H1 (cell line): ENCODE results near the gene VAPB. TPM values are rescaled to one million over a fixed set of nuclear protein-coding genes. Genes with fewer than 3 reads are reported as not detected.

Experiments used
- CTCF ChIA-PET: fragments of 300-600 bp; sonication (Branson Sonifier 250); formaldehyde crosslinking; loops from one replicate; lab custom pipeline; 2021; ENCODE audit not compliant: partially characterized antibody; lab: Charles Lee
- POLR2A ChIA-PET: fragments of 300-600 bp; sonication (Branson Sonifier 250); formaldehyde crosslinking; loops from one replicate; lab custom pipeline; 2021; ENCODE audit warnings: inconsistent platforms; ENCODE audit not compliant: partially characterized antibody; lab: Charles Lee
- DNase-seq, 2 experiments: peaks; one replicate each; pipeline versions ENCODE4 v3.0.0 to v3.0.0-alpha.2; 2010 to 2022; ENCODE audit warnings: low spot score in 2 of 2, low read depth in 1 of 2, mixed read lengths in 1 of 2
- FAIRE-seq: peaks from 2 replicates; lab custom pipeline; 2011; peaks lifted over from hg19 to GRCh38; lab: Jason Lieb, UNC
- H2AFZ ChIP-seq: 2 replicates; pipeline ENCODE4 v1.8.1; 2012; ENCODE audit warnings: low read length, inconsistent platforms
- H2AK5ac ChIP-seq: 2 replicates; pipeline ENCODE4 v1.6.1; 2013; ENCODE audit warnings: low read depth, low read length
- H2BK120ac ChIP-seq: replicated peaks from 2 replicates; pipeline ENCODE3; 2013; ENCODE audit warnings: low read depth, low read length, inconsistent platforms
- H2BK12ac ChIP-seq: 2 replicates; pipeline ENCODE4 v1.6.1; 2013; ENCODE audit warnings: low read depth, low read length
- H2BK15ac ChIP-seq: 2 replicates; pipeline ENCODE4 v1.6.1; 2013; ENCODE audit warnings: low read length
- H2BK20ac ChIP-seq: 2 replicates; pipeline ENCODE4 v1.6.1; 2013; ENCODE audit warnings: low read length
- H2BK5ac ChIP-seq: 2 replicates; pipeline ENCODE4 v1.6.1; 2013; ENCODE audit warnings: low read depth, low read length
- H3K14ac ChIP-seq: 2 replicates; pipeline ENCODE4 v1.6.1; 2013; ENCODE audit warnings: inconsistent platforms; ENCODE audit not compliant: insufficient read length
- H3K18ac ChIP-seq: 2 replicates; pipeline ENCODE4 v1.6.1; 2013; ENCODE audit warnings: low read length; ENCODE audit errors: extremely low read depth
- H3K23ac ChIP-seq: 2 replicates; pipeline ENCODE4 v1.6.1; 2013; ENCODE audit warnings: inconsistent platforms; ENCODE audit not compliant: insufficient read length
- H3K23me2 ChIP-seq: 2 replicates; pipeline ENCODE4 v1.6.1; 2013; ENCODE audit warnings: low read depth, low read length
- H3K27ac ChIP-seq: 2 replicates; pipeline ENCODE4 v1.6.1; 2011; ENCODE audit warnings: low read depth, low read length, inconsistent platforms
- H3K27me3 ChIP-seq, 4 experiments: replicated peaks in 1 of 4; 1 replicate in 1 of 4; 2 replicates in 3 of 4; pipeline versions ENCODE4 v1.6.1 to v1.8.1; 2011 to 2013; ENCODE audit warnings: low read length in 3 of 4, mild to moderate bottlenecking in 3 of 4, inconsistent platforms in 2 of 4, mixed read lengths in 2 of 4, moderate library complexity in 1 of 4; ENCODE audit not compliant: control insufficient read depth in 3 of 4, insufficient read depth in 3 of 4; ENCODE audit errors: extremely low read depth in 1 of 4
- H3K36me3 ChIP-seq, 4 experiments: 2 replicates each; pipeline versions ENCODE4 v1.6.1 to v1.8.1; 2011 to 2013; ENCODE audit warnings: mild to moderate bottlenecking in 4 of 4, low read length in 3 of 4, moderate library complexity in 2 of 4, control low read depth in 1 of 4, inconsistent platforms in 1 of 4; ENCODE audit not compliant: insufficient read depth in 4 of 4, control insufficient read depth in 2 of 4
- H3K4ac ChIP-seq: replicated peaks from 2 replicates; pipeline ENCODE3; 2013; ENCODE audit warnings: low read length, low read depth, mixed read lengths, inconsistent platforms; ENCODE audit not compliant: insufficient read length
- H3K4me1 ChIP-seq, 4 experiments: replicated peaks in 1 of 4; 1 replicate in 1 of 4; 2 replicates in 3 of 4; pipeline versions ENCODE4 v1.6.1 to v1.8.1; 2011 to 2013; ENCODE audit warnings: low read length in 3 of 4, inconsistent platforms in 2 of 4, mixed read lengths in 1 of 4; ENCODE audit not compliant: insufficient read depth in 4 of 4, control insufficient read depth in 3 of 4
- H3K4me2 ChIP-seq, 2 experiments: 2 replicates each; pipeline versions ENCODE4 v1.6.1 to v1.8.1; 2011 to 2013; ENCODE audit warnings: low read depth in 2 of 2, low read length in 2 of 2, control low read depth in 1 of 2, inconsistent platforms in 1 of 2, mild to moderate bottlenecking in 1 of 2; ENCODE audit not compliant: insufficient read depth in 1 of 2
- H3K4me3 ChIP-seq, 4 experiments: fragments of 200-600, 300-600 bp in 1 of 4; sonication (generic), shearing (Covaris generic), sonication (Bioruptor Twin) in 1 of 4; 2 replicates each; pipeline versions ENCODE4 v1.5.1 to v1.8.1; 2011 to 2016; ENCODE audit warnings: low read length in 4 of 4, low read depth in 3 of 4, control low read depth in 2 of 4, inconsistent platforms in 2 of 4, mild to moderate bottlenecking in 2 of 4, mixed read lengths in 1 of 4, moderate library complexity in 1 of 4; ENCODE audit not compliant: insufficient read depth in 2 of 4; ENCODE audit errors: extremely low read depth in 1 of 4
- H3K56ac ChIP-seq: replicated peaks from 2 replicates; pipeline ENCODE3; 2013; ENCODE audit warnings: low read depth, mild to moderate bottlenecking, mixed read lengths, low read length, inconsistent platforms; ENCODE audit not compliant: insufficient read length
- H3K79me1 ChIP-seq: 2 replicates; pipeline ENCODE4 v1.6.1; 2013; ENCODE audit warnings: low read depth, low read length, control low read depth
- H3K79me2 ChIP-seq, 2 experiments: 2 replicates each; pipeline versions ENCODE4 v1.6.1 to v1.8.1; 2012 to 2013; ENCODE audit warnings: low read length in 2 of 2, mild to moderate bottlenecking in 2 of 2, inconsistent platforms in 1 of 2; ENCODE audit not compliant: insufficient read depth in 2 of 2, control insufficient read depth in 1 of 2
- H3K9ac ChIP-seq, 4 experiments: replicated peaks in 1 of 4; 1 replicate in 1 of 4; 2 replicates in 3 of 4; pipeline versions ENCODE4 v1.6.1 to v1.8.1; 2011 to 2013; ENCODE audit warnings: low read depth in 3 of 4, low read length in 3 of 4, control low read depth in 2 of 4, mild to moderate bottlenecking in 2 of 4, moderate library complexity in 2 of 4, inconsistent platforms in 1 of 4; ENCODE audit errors: extremely low read depth in 1 of 4
- H3K9me3 ChIP-seq, 2 experiments: 2 replicates each; pipeline versions ENCODE4 v1.6.1 to v1.8.1; 2012 to 2013; ENCODE audit warnings: mild to moderate bottlenecking in 2 of 2, moderate library complexity in 2 of 2, control low read depth in 1 of 2, inconsistent platforms in 1 of 2, low read depth in 1 of 2, low read length in 1 of 2, mixed read lengths in 1 of 2; ENCODE audit not compliant: insufficient read depth in 2 of 2
- H4K20me1 ChIP-seq, 2 experiments: replicated peaks in 1 of 2; 2 replicates each; pipeline versions ENCODE3 to v1.8.1; 2011 to 2013; ENCODE audit warnings: inconsistent platforms in 2 of 2, low read length in 2 of 2, mild to moderate bottlenecking in 1 of 2; ENCODE audit not compliant: insufficient read depth in 2 of 2, control insufficient read depth in 1 of 2
- H4K5ac ChIP-seq: 2 replicates; pipeline ENCODE4 v1.6.1; 2013; ENCODE audit warnings: low read length, low read depth, mixed read lengths, inconsistent platforms; ENCODE audit not compliant: insufficient read length
- H4K8ac ChIP-seq: 2 replicates; pipeline ENCODE4 v1.8.0; 2013; ENCODE audit warnings: mild to moderate bottlenecking, moderate library complexity, low read length, inconsistent platforms; ENCODE audit not compliant: insufficient read depth; ENCODE audit errors: extremely low read depth
- H4K91ac ChIP-seq: replicated peaks from 2 replicates; pipeline ENCODE3; 2013; ENCODE audit warnings: low read length, mixed read lengths, inconsistent platforms; ENCODE audit not compliant: insufficient read length
- KDM1A ChIP-seq: fragments of 200-600, 300-600 bp; sonication (generic); IDR thresholded peaks from 2 replicates; pipeline ENCODE4 v1.7.1; 2016; ENCODE audit warnings: mild to moderate bottlenecking, low read length, borderline replicate concordance
- KDM5A ChIP-seq: fragments of 200-600 bp; IDR thresholded peaks from 2 replicates; pipeline ENCODE4 v1.7.1; 2012; ENCODE audit warnings: mild to moderate bottlenecking, low read length, inconsistent platforms, mixed read lengths
- NANOG ChIP-seq: IDR thresholded peaks from 2 replicates; pipeline ENCODE4 v1.6.1; 2011; ENCODE audit warnings: low read length, low read depth, mild to moderate bottlenecking, inconsistent platforms; ENCODE audit not compliant: insufficient read depth, poor library complexity, severe bottlenecking
- POLR2AphosphoS5 ChIP-seq: IDR thresholded peaks from 2 replicates; pipeline ENCODE4 v1.6.1; 2011; ENCODE audit warnings: low read depth, low read length
- WGBS, 2 experiments: shearing (Covaris generic) in 1 of 2; methylation state at CpG; one replicate each; pipeline versions ENCODE4 v1.1.6 to v1.1.7; 2013 to 2015; ENCODE audit warnings: low lambda C conversion rate in 2 of 2, mixed read lengths in 2 of 2, inconsistent platforms in 1 of 2, low coverage in 1 of 2, missing lambda C conversion rate in 1 of 2; ENCODE audit not compliant: insufficient replicate concordance in 2 of 2, insufficient coverage in 1 of 2, insufficient read length in 1 of 2; ENCODE audit errors: extremely low coverage in 1 of 2, missing lambda C conversion rate in 1 of 2; 5-methylcytosine and 5-hydroxymethylcytosine counted together
- polyA plus RNA-seq, 7 experiments: library from polyadenylated mRNA; depleted of rRNA in 3 of 7; stranded (reverse) in 5 of 7; unstranded in 2 of 7; fragments of >200 nt in 5 of 7; fragments of 200-250 nt in 2 of 7; gene quantifications; 1 replicate in 5 of 7; 2 replicates in 1 of 7; 4 replicates in 1 of 7; pipeline versions ENCODE4 v1.2.1 to v1.2.3, GENCODE V29; 2011 to 2013; ENCODE audit warnings: missing spikeins in 2 of 7, mixed read lengths in 2 of 7
- total RNA-seq: library from RNA; stranded (reverse); fragmentation: NEBNext Ultra II Directional; extraction: Animal tissue kit (Norgen Biotek cat#: 25700); gene quantifications from 2 replicates; pipeline ENCODE4 v1.2.1, GENCODE V29; 2021

The VAPB gene
- total and polyA plus RNA-seq, 2 of the 8 experiments (the other 6 are each of a cell fraction or from before 2014, with no cell fraction given) = 24.4 to 62.8 TPM

GRCh38 chr20:58394801-58395200 lies 5.8 kb downstream of the VAPB start:
- no peak overlapping the region for H3K4me2 ChIP-seq
- H4K91ac ChIP-seq = no peak overlapping the region
- H3K36me3 ChIP-seq = peaks cover 0 to 4% (median 2%) of the 10 kb centered on the region in 4 experiments; a peak in 2 of 8 replicates
- no peak overlapping the region for H3K23ac ChIP-seq
- no peak overlapping the region for H3K4ac ChIP-seq
- H2BK120ac ChIP-seq = no peak overlapping the region
- peaks cover 5% of the 10 kb centered on the region for H3K79me1 ChIP-seq
- TF ChIP-seq NANOG = no peak
- no peak for TF ChIP-seq KDM1A
- TF ChIP-seq POLR2AphosphoS5 = no peak
- no peak for TF ChIP-seq KDM5A
- TF ChIP-seq, all 59 proteins: peak for 0
- Histone ChIP-seq H3K14ac (no peak overlapping the region), H4K5ac (no peak overlapping the region), H3K9me3 (no peaks in the 10 kb centered on the region), H3K9ac (no peak overlapping the region), H3K79me2 (peaks cover 22 to 95% of the 10 kb centered on the region in 2 experiments), H2BK5ac (no peak overlapping the region), H3K4me1 (peaks cover 3 to 6% (median 5%) of the 10 kb centered on the region in 4 experiments; a peak in 5 of 7 replicates), H3K23me2 (peaks cover 2% of the 10 kb centered on the region), H3K18ac (no peak overlapping the region), H3K27me3 (no peaks in the 10 kb centered on the region), H4K8ac (no peak overlapping the region), H2BK15ac (no peak overlapping the region), H2AK5ac (no peak overlapping the region), H4K20me1 (peaks cover 1 to 13% of the 10 kb centered on the region in 2 experiments), H2AFZ (no peak overlapping the region), H3K56ac (no peak overlapping the region), H2BK12ac (no peak overlapping the region), H3K4me3 (no peak overlapping the region), H3K27ac (no peak overlapping the region), H2BK20ac (no peak overlapping the region)
- CTCF ChIA-PET = interaction anchor here (0.9 to 1.9 kb wide), 2 partner anchors 9 to 39 kb away, joined by 3 to 5 read pairs; no protein-coding TSS in a partner anchor
- FAIRE-seq (no peak), DNase-seq (no peak)
- POLR2A ChIA-PET = interaction anchor here (1.0 kb wide), 1 partner anchor 10 kb away, joined by 3 read pairs; no protein-coding TSS in a partner anchor
- WGBS, 2 experiments = 86% methylated on average over 4 of the region's 4 CpGs; no CpG with 5 or more reads in 1 of the 2 experiments
